ENCODE data around the gene C1orf210. TPM values are rescaled to one million over a fixed set of nuclear protein-coding genes. Genes with fewer than 3 reads are reported as not detected.

Gene C1orf210
- total and polyA plus RNA-seq, 2 experiments from 2014 or later: not detected

GRCh38 chr1:43280692-43281091 is 4.7 kb downstream of the C1orf210 start:
- no peak overlapping the region for H3K4me3 ChIP-seq
- in situ Hi-C loops (cut with MboI): no loop called here
- no peak overlapping the region for H3K27ac ChIP-seq
- H3K36me3 ChIP-seq (ENCODE audit: low read depth): no peaks in the 10 kb centered on the region
- H3K9me2 ChIP-seq (ENCODE audit: insufficient read depth): no peaks in the 10 kb centered on the region
- no peak overlapping the region for H3K9ac ChIP-seq
- no peak for TF ChIP-seq EZH2phosphoT487 (IDR thresholded peaks at IDR 0.05; ENCODE audit: insufficient read depth, low read depth)
- TF ChIP-seq EZH2 (IDR thresholded peaks at IDR 0.05; ENCODE audit: insufficient read depth, poor library complexity, severe bottlenecking): no peak
- H3K4me2 ChIP-seq (ENCODE audit: unreplicated experiment): no peak overlapping the region
- H3K9me3 ChIP-seq (ENCODE audit: low read depth): no peaks in the 10 kb centered on the region
- H4K20me1 ChIP-seq (ENCODE audit: insufficient read depth): no peaks in the 10 kb centered on the region
- no peaks in the 10 kb centered on the region for H3K79me2 ChIP-seq (ENCODE audit: insufficient read depth)
- no peak overlapping the region for H2AFZ ChIP-seq
- no peak for DNase-seq
- 39 to 44% methylated on average over 2 of the region's 2 CpGs for WGBS, 2 experiments (ENCODE audit: low coverage in 1 of 2, low lambda C conversion rate in 2 of 2, missing lambda C conversion rate in 2 of 2)
- no peaks in the 10 kb centered on the region; the same call in 1 of the 2 replicates for H3K27me3 ChIP-seq (replicated peaks; ENCODE audit: insufficient read depth)
- no peaks in the 10 kb centered on the region for H3F3A ChIP-seq (ENCODE audit: insufficient read depth)
- no peaks in the 10 kb centered on the region for H3K4me1 ChIP-seq (ENCODE audit: insufficient read depth)

- Histone ChIP-seq H3K36me3 (ENCODE audit: low read depth) (no peaks in the 10 kb centered on the region), H3K4me3 (no peak overlapping the region), H3K9me2 (ENCODE audit: insufficient read depth) (no peaks in the 10 kb centered on the region), H3F3A (ENCODE audit: insufficient read depth) (no peaks in the 10 kb centered on the region), H3K79me2 (ENCODE audit: insufficient read depth) (no peaks in the 10 kb centered on the region), H2AFZ (no peak overlapping the region), H3K4me1 (ENCODE audit: insufficient read depth) (no peaks in the 10 kb centered on the region), H3K27me3 (replicated peaks; ENCODE audit: insufficient read depth) (no peaks in the 10 kb centered on the region; the same call in 1 of the 2 replicates), H3K27ac (no peak overlapping the region), H3K9me3 (ENCODE audit: low read depth) (no peaks in the 10 kb centered on the region), H4K20me1 (ENCODE audit: insufficient read depth) (no peaks in the 10 kb centered on the region), H3K9ac (no peak overlapping the region), H3K4me2 (ENCODE audit: unreplicated experiment) (no peak overlapping the region)
- no peak for DNase-seq
- TF ChIP-seq EZH2phosphoT487 (IDR thresholded peaks at IDR 0.05; ENCODE audit: insufficient read depth, low read depth) (no peak), EZH2 (IDR thresholded peaks at IDR 0.05; ENCODE audit: insufficient read depth, poor library complexity, severe bottlenecking) (no peak)
- 77% methylated on average over 6 of the region's 6 CpGs for WGBS, 2 experiments (ENCODE audit: low coverage in 1 of 2, low lambda C conversion rate in 2 of 2, missing lambda C conversion rate in 2 of 2)
- in situ Hi-C loops (cut with MboI): no loop called here
Measured at GRCh38 chr1:43279666-43280065, 5.7 kb downstream of the C1orf210 start.

GRCh38 chr1:43279161-43279560 is 6.2 kb downstream of the C1orf210 start:
- Histone ChIP-seq H3K27me3 (replicated peaks; ENCODE audit: insufficient read depth) (no peaks in the 10 kb centered on the region), H3K4me2 (ENCODE audit: unreplicated experiment) (no peak overlapping the region), H2AFZ (no peak overlapping the region), H3K4me1 (ENCODE audit: insufficient read depth) (no peaks in the 10 kb centered on the region), H3F3A (ENCODE audit: insufficient read depth) (no peaks in the 10 kb centered on the region), H3K9ac (no peak overlapping the region), H3K79me2 (ENCODE audit: insufficient read depth) (no peaks in the 10 kb centered on the region), H4K20me1 (ENCODE audit: insufficient read depth) (no peaks in the 10 kb centered on the region), H3K27ac (no peak overlapping the region), H3K9me2 (ENCODE audit: insufficient read depth) (no peaks in the 10 kb centered on the region), H3K36me3 (ENCODE audit: low read depth) (no peaks in the 10 kb centered on the region), H3K4me3 (no peak overlapping the region), H3K9me3 (ENCODE audit: low read depth) (no peaks in the 10 kb centered on the region)
- 53 to 58% methylated on average over 5 of the region's 5 CpGs for WGBS, 2 experiments (ENCODE audit: low coverage in 1 of 2, low lambda C conversion rate in 2 of 2, missing lambda C conversion rate in 2 of 2)
- in situ Hi-C loops (cut with MboI): no loop called here
- DNase-seq: no peak
- no peak for TF ChIP-seq EZH2phosphoT487 (IDR thresholded peaks at IDR 0.05; ENCODE audit: insufficient read depth, low read depth)
- no peak for TF ChIP-seq EZH2 (IDR thresholded peaks at IDR 0.05; ENCODE audit: insufficient read depth, poor library complexity, severe bottlenecking)

GRCh38 chr1:43277116-43277876 is 8.1 kb downstream of the C1orf210 start:
- WGBS, 2 experiments (ENCODE audit: low coverage in 1 of 2, low lambda C conversion rate in 2 of 2, missing lambda C conversion rate in 2 of 2): 66 to 68% methylated on average over 7 of the region's 7 CpGs
- in situ Hi-C loops (cut with MboI): no loop called here
- no peak for DNase-seq
- Histone ChIP-seq H2AFZ (no peak overlapping the region), H3K9ac (no peak overlapping the region), H3K36me3 (ENCODE audit: low read depth) (no peaks in the 10 kb centered on the region), H3K4me2 (ENCODE audit: unreplicated experiment) (no peak overlapping the region), H3K9me3 (ENCODE audit: low read depth) (no peaks in the 10 kb centered on the region), H3K27me3 (replicated peaks; ENCODE audit: insufficient read depth) (no peaks in the 10 kb centered on the region), H3K4me3 (no peak overlapping the region), H3K4me1 (ENCODE audit: insufficient read depth) (no peaks in the 10 kb centered on the region), H4K20me1 (ENCODE audit: insufficient read depth) (no peaks in the 10 kb centered on the region), H3K27ac (no peak overlapping the region), H3K79me2 (ENCODE audit: insufficient read depth) (no peaks in the 10 kb centered on the region), H3K9me2 (ENCODE audit: insufficient read depth) (no peaks in the 10 kb centered on the region), H3F3A (ENCODE audit: insufficient read depth) (no peaks in the 10 kb centered on the region)
- TF ChIP-seq EZH2 (IDR thresholded peaks at IDR 0.05; ENCODE audit: insufficient read depth, poor library complexity, severe bottlenecking) (no peak), EZH2phosphoT487 (IDR thresholded peaks at IDR 0.05; ENCODE audit: insufficient read depth, low read depth) (no peak)
